WTC11 (cell line): ENCODE results near the gene CACYBP. TPM values are rescaled to one million over a fixed set of nuclear protein-coding genes. Genes with fewer than 3 reads are reported as not detected.

Experiments
- ATAC-seq: fragments of 200-7000 bp; cut with Tn5 transposase; 2 replicates; pipeline ENCODE4 v1.10.0; 2021; ENCODE audit warnings: mild to moderate bottlenecking, moderate library complexity
- CTCF ChIA-PET: fragments of 300-600 bp; sonication (Branson Sonifier 250); formaldehyde crosslinking; loops from one replicate; lab custom pipeline; 2021; ENCODE audit warnings: antibody characterized with exemption; lab: Charles Lee
- POLR2A ChIA-PET: fragments of 350-600 bp; sonication (Branson Sonifier 250); formaldehyde crosslinking; loops from one replicate; lab custom pipeline; 2021; ENCODE audit warnings: antibody characterized with exemption; lab: Charles Lee
- DNase-seq: peaks from one replicate; pipeline ENCODE4 v3.0.0; 2021; ENCODE audit warnings: low spot score
- H3K27ac Mint-ChIP-seq: 2 replicates; pipeline ENCODE4 v1.8.0; 2021; ENCODE audit warnings: mixed read lengths
- H3K27me3 Mint-ChIP-seq: 2 replicates; pipeline ENCODE4 v1.8.0; 2021; ENCODE audit warnings: low read depth, mild to moderate bottlenecking, moderate library complexity, mixed read lengths
- H3K36me3 Mint-ChIP-seq: 2 replicates; pipeline ENCODE4 v1.8.0; 2021; ENCODE audit warnings: mixed read lengths
- H3K4me1 Mint-ChIP-seq: 2 replicates; pipeline ENCODE4 v1.8.0; 2022; ENCODE audit warnings: mixed read lengths
- H3K4me3 Mint-ChIP-seq: 2 replicates; pipeline ENCODE4 v1.8.0; 2021; ENCODE audit warnings: mild to moderate bottlenecking, moderate library complexity, mixed read lengths
- H3K9me3 Mint-ChIP-seq: 2 replicates; pipeline ENCODE4 v1.8.0; 2021; ENCODE audit warnings: mixed read lengths
- CREB1 ChIP-seq: sonication (generic); formaldehyde crosslinking; IDR thresholded peaks from 2 replicates; pipeline ENCODE4 v1.8.0; 2023; ENCODE audit warnings: mild to moderate bottlenecking, missing genetic modification reagents
- FOXP1 ChIP-seq: sonication (generic); formaldehyde crosslinking; IDR thresholded peaks from 2 replicates; pipeline ENCODE4 v1.8.0; 2022; ENCODE audit warnings: missing genetic modification reagents, mild to moderate bottlenecking, moderate library complexity, borderline replicate concordance
- GTF2I ChIP-seq: fragments of 250-450 bp; sonication (Bioruptor Pico); conservative IDR thresholded peaks from 2 replicates; pipeline ENCODE4 v1.4.0; 2021; ENCODE audit warnings: mild to moderate bottlenecking
- HMGA2 ChIP-seq: fragments of 250-450 bp; sonication (Bioruptor Pico); IDR thresholded peaks from 2 replicates; pipeline ENCODE4 v1.4.0; 2021; ENCODE audit warnings: mild to moderate bottlenecking, moderate library complexity
- JUN ChIP-seq: sonication (generic); formaldehyde crosslinking; IDR thresholded peaks from 2 replicates; pipeline ENCODE4 v1.8.0; 2023; ENCODE audit warnings: mild to moderate bottlenecking, missing genetic modification reagents
- MYBL2 ChIP-seq: sonication (generic); formaldehyde crosslinking; IDR thresholded peaks from 2 replicates; pipeline ENCODE4 v1.8.1; 2023; ENCODE audit warnings: mild to moderate bottlenecking, moderate library complexity, missing genetic modification reagents
- OVOL2 ChIP-seq: fragments of 250-450 bp; sonication (Bioruptor Pico); IDR thresholded peaks from 2 replicates; pipeline ENCODE4 v1.9.0; 2021; ENCODE audit warnings: mild to moderate bottlenecking, borderline replicate concordance
- ZNF317 ChIP-seq: sonication (generic); formaldehyde crosslinking; IDR thresholded peaks from 2 replicates; pipeline ENCODE4 v1.8.1; 2023; ENCODE audit warnings: low read depth, mild to moderate bottlenecking, moderate library complexity, missing genetic modification reagents, borderline replicate concordance
- total RNA-seq: library from RNA; stranded (reverse); gene quantifications from 3 replicates; pipeline ENCODE4 v1.2.3, GENCODE V29; 2021
- TF ChIP-seq, protein P1 (sequence below): sonication (generic); formaldehyde crosslinking; IDR thresholded peaks from 2 replicates; pipeline ENCODE4 v1.8.1; 2023; ENCODE audit warnings: mild to moderate bottlenecking, missing genetic modification reagents, moderate library complexity
- TF ChIP-seq, protein P2 (sequence below): sonication (generic); formaldehyde crosslinking; IDR thresholded peaks from 2 replicates; pipeline ENCODE4 v1.8.0; 2022; ENCODE audit warnings: mild to moderate bottlenecking, missing genetic modification reagents
- TF ChIP-seq, protein P3 (sequence below): fragments of 250-450 bp; sonication (Bioruptor Pico); IDR thresholded peaks from 2 replicates; pipeline ENCODE4 v1.9.0; 2021; ENCODE audit warnings: mild to moderate bottlenecking
- TF ChIP-seq, protein P4 (sequence below): sonication (generic); formaldehyde crosslinking; IDR thresholded peaks from 2 replicates; pipeline ENCODE4 v1.8.1; 2023; ENCODE audit warnings: mild to moderate bottlenecking, moderate library complexity, missing genetic modification reagents
- TF ChIP-seq, protein P5 (sequence below): sonication (generic); formaldehyde crosslinking; IDR thresholded peaks from 2 replicates; pipeline ENCODE4 v1.8.0; 2022; ENCODE audit warnings: missing genetic modification reagents

CACYBP gene
- total RNA-seq, 1 experiment from 2014 or later = 211 TPM

DNA sequence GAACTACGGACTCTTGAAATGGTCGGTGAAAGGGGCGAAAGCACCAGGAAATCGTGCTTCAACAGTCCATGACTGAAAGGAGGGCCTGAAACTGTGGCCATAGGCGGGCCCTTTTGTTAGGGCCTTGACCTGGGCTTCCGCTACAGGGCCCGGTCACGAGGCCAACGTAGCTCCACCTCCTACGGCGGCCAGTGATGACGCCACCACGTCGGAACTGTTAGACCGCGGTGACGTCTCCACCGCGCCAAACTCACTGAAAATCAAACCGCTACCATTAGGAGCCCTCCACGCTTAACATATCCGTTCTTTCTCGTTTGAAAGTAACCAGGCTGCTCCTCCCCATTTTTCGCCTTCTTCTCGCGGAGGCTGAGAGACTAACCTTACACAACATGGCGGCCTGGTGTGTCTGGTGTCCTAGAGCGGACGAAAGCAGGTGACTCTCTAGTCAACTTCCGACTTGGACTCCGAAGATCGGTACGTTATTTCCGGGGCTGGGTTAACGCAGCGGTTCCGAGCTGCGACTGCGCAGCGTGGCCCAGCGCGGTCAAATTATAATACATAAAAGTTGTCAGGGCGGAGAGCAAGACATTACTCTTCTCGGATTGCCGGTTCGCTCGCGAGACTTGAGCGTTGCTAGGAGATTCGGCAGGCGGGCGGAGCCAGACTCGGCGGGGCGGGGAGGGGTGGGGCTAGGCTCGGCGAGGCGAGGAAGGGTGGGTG is 371 bp upstream of the CACYBP start (continued):
- TF ChIP-seq, protein P1, sequence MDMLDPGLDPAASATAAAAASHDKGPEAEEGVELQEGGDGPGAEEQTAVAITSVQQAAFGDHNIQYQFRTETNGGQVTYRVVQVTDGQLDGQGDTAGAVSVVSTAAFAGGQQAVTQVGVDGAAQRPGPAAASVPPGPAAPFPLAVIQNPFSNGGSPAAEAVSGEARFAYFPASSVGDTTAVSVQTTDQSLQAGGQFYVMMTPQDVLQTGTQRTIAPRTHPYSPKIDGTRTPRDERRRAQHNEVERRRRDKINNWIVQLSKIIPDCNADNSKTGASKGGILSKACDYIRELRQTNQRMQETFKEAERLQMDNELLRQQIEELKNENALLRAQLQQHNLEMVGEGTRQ (CRISPR knock-in tag) = peak; percentile 95
- TF ChIP-seq, protein P2, sequence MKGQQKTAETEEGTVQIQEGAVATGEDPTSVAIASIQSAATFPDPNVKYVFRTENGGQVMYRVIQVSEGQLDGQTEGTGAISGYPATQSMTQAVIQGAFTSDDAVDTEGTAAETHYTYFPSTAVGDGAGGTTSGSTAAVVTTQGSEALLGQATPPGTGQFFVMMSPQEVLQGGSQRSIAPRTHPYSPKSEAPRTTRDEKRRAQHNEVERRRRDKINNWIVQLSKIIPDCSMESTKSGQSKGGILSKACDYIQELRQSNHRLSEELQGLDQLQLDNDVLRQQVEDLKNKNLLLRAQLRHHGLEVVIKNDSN (CRISPR knock-in tag) = peak; percentile 94
- TF ChIP-seq OVOL2 (CRISPR knock-in tag) (peak; percentile 23; the same call in 1 of the 2 replicates), FOXP1 (CRISPR knock-in tag) (0 out of 2 replicates have a peak, but pooled peaks have one; percentile 9), CREB1 (CRISPR knock-in tag) (0 out of 2 replicates have a peak, but pooled peaks have one; percentile 46)
- TF ChIP-seq, protein P3, sequence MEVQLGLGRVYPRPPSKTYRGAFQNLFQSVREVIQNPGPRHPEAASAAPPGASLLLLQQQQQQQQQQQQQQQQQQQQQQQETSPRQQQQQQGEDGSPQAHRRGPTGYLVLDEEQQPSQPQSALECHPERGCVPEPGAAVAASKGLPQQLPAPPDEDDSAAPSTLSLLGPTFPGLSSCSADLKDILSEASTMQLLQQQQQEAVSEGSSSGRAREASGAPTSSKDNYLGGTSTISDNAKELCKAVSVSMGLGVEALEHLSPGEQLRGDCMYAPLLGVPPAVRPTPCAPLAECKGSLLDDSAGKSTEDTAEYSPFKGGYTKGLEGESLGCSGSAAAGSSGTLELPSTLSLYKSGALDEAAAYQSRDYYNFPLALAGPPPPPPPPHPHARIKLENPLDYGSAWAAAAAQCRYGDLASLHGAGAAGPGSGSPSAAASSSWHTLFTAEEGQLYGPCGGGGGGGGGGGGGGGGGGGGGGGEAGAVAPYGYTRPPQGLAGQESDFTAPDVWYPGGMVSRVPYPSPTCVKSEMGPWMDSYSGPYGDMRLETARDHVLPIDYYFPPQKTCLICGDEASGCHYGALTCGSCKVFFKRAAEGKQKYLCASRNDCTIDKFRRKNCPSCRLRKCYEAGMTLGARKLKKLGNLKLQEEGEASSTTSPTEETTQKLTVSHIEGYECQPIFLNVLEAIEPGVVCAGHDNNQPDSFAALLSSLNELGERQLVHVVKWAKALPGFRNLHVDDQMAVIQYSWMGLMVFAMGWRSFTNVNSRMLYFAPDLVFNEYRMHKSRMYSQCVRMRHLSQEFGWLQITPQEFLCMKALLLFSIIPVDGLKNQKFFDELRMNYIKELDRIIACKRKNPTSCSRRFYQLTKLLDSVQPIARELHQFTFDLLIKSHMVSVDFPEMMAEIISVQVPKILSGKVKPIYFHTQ = 0 out of 2 replicates have a peak, but pooled peaks have one; percentile 49

DNA sequence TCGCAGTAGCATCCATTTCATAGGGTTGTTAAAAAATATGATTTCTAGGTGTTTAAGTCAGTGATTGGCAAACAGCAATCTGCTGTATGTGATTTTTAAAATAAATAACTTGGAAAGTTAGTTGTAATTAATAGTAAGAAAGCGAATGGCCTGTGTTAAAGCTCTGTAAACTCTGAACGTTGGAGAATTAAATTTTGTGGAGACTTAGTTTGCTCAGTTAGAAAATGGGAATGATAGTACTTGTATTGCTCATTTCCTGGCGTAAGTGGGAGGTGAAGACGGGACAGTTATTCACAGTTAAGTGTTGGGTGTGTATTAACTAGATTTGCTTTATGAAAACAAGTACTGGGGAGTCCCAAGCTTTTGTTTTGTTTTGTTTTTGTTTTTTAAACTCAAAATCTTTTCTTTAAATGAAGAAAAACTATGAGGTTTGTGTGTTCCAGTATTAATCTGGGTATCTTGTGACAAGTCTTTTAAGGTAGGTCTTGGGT is 995 bp downstream of the CACYBP start:
- POLR2A ChIA-PET = interaction anchor here (0.5 to 3.8 kb wide), 4 partner anchors 11 to 241 kb away, joined by 3 to 27 read pairs (median 5); partner anchors contain the start of gene MRPS14
- no peak for ATAC-seq

More for the DNA sequence above, 995 bp downstream of the CACYBP start:
- peak overlapping the region; percentile 88 for H3K27ac Mint-ChIP-seq
- no peaks in the 10 kb centered on the region for H3K9me3 Mint-ChIP-seq
- no peak for DNase-seq
- CTCF ChIA-PET = interaction anchor here (1.0 to 3.2 kb wide), 7 partner anchors 29 to 738 kb away, joined by 3 to 11 read pairs (median 7); no protein-coding TSS in a partner anchor
- peaks cover 32% of the 10 kb centered on the region for H3K4me1 Mint-ChIP-seq
- peaks cover 13% of the 10 kb centered on the region for H3K36me3 Mint-ChIP-seq
- H3K4me3 Mint-ChIP-seq = no peak overlapping the region
- no peaks in the 10 kb centered on the region for H3K27me3 Mint-ChIP-seq
- no peak for TF ChIP-seq JUN
- TF ChIP-seq, protein P4, sequence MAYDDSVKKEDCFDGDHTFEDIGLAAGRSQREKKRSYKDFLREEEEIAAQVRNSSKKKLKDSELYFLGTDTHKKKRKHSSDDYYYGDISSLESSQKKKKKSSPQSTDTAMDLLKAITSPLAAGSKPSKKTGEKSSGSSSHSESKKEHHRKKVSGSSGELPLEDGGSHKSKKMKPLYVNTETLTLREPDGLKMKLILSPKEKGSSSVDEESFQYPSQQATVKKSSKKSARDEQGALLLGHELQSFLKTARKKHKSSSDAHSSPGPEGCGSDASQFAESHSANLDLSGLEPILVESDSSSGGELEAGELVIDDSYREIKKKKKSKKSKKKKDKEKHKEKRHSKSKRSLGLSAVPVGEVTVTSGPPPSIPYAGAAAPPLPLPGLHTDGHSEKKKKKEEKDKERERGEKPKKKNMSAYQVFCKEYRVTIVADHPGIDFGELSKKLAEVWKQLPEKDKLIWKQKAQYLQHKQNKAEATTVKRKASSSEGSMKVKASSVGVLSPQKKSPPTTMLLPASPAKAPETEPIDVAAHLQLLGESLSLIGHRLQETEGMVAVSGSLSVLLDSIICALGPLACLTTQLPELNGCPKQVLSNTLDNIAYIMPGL (CRISPR knock-in tag) = no peak
- TF ChIP-seq GTF2I = no peak
- TF ChIP-seq ZNF317 (CRISPR knock-in tag) = no peak
- no peak for TF ChIP-seq MYBL2 (CRISPR knock-in tag)
- TF ChIP-seq HMGA2 (CRISPR knock-in tag) = no peak
- TF ChIP-seq, protein P5, sequence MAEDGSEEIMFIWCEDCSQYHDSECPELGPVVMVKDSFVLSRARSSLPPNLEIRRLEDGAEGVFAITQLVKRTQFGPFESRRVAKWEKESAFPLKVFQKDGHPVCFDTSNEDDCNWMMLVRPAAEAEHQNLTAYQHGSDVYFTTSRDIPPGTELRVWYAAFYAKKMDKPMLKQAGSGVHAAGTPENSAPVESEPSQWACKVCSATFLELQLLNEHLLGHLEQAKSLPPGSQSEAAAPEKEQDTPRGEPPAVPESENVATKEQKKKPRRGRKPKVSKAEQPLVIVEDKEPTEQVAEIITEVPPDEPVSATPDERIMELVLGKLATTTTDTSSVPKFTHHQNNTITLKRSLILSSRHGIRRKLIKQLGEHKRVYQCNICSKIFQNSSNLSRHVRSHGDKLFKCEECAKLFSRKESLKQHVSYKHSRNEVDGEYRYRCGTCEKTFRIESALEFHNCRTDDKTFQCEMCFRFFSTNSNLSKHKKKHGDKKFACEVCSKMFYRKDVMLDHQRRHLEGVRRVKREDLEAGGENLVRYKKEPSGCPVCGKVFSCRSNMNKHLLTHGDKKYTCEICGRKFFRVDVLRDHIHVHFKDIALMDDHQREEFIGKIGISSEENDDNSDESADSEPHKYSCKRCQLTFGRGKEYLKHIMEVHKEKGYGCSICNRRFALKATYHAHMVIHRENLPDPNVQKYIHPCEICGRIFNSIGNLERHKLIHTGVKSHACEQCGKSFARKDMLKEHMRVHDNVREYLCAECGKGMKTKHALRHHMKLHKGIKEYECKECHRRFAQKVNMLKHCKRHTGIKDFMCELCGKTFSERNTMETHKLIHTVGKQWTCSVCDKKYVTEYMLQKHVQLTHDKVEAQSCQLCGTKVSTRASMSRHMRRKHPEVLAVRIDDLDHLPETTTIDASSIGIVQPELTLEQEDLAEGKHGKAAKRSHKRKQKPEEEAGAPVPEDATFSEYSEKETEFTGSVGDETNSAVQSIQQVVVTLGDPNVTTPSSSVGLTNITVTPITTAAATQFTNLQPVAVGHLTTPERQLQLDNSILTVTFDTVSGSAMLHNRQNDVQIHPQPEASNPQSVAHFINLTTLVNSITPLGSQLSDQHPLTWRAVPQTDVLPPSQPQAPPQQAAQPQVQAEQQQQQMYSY = no peak
